HG03558 (cell line): ENCODE data around the gene CAB39.

Experiments used
- ATAC-seq: cut with Tn5 transposase; IDR thresholded peaks from one replicate; pipeline ENCODE4 v1.9.1; 2021; ENCODE audit warnings: moderate number of reproducible peaks; ENCODE audit not compliant: unreplicated experiment; ENCODE audit errors: extremely low read depth

The CAB39 gene

DNA sequence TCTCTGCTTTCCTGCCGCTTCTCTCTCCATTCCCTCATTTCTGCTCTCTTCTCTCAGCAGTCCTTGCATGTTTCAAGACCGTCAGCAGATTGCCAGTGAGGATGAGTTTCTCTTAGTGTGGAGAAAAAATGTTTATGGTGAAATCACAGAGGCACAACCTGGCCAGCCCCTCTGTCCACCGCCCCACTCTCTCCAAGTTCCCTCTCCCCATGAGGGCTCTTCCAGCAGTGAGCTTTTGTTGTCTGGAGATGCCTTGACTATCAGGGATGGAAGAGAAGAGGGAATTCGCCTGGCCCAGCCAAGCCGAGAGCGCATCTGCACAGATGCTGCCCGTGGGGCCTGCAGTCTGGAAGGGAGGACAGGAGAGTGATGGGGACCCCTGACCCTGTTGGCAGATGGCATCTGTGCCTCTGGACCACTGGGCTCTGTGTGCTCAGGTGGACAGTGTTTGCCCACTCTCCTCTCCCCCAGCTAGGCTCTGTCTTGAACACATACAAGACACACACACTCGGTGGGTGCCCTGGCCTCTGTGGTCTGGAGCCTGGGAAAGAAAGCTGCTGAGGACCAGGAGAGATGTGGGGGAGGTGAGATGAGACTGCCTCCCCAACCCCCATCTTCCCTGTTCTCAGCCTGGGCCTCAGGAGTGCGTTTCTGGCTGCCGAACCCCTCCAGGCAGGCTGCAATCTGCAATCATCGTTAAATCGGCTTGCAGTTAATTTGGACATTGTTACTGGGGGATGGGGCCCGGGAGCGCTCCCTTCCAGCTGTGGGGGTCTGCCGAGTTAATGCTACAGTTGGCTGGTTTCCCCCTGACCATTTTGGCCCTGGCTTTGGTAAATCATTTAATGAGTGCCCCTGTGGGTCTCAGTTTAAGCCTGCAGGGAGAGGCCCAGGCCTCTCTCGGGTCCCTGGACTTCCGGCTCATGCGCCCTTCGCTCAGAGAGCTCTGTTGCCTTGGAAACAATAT is 156.6 kb downstream of the CAB39 start:
- no peak for ATAC-seq

DNA sequence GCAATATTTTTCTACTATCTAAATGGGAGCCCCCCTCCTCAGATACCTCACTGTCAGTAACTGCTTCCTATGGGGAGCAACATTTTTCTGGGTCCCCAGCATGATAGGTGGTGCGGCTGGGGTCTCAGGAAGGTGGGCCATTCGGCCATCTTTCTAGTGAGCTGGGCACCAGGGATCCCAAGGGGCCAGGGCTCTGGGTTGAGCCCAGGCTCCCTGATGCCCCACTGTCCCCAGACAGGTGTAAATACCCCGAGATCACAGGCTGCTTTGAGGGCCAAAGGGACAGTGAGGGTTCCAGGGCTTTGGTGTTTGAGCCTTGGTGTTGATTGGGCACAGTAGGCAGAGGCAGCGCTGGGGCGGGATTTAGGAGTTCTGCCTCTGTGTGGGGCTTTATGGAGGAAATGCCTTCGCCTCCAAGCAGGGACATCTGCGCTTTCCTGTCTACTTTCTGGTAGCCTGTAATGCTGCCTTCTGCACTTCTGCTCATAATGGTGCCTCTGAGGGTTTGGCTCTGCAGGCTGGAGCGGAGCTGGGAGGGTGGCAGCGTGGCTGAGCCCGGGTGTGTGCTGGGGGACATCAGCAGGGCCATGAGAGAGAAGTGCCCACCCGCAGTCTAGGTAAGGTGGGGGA is 157.4 kb downstream of the CAB39 start:
- no peak for ATAC-seq
